ENCODE measurements around the gene CNKSR3.

DNA sequence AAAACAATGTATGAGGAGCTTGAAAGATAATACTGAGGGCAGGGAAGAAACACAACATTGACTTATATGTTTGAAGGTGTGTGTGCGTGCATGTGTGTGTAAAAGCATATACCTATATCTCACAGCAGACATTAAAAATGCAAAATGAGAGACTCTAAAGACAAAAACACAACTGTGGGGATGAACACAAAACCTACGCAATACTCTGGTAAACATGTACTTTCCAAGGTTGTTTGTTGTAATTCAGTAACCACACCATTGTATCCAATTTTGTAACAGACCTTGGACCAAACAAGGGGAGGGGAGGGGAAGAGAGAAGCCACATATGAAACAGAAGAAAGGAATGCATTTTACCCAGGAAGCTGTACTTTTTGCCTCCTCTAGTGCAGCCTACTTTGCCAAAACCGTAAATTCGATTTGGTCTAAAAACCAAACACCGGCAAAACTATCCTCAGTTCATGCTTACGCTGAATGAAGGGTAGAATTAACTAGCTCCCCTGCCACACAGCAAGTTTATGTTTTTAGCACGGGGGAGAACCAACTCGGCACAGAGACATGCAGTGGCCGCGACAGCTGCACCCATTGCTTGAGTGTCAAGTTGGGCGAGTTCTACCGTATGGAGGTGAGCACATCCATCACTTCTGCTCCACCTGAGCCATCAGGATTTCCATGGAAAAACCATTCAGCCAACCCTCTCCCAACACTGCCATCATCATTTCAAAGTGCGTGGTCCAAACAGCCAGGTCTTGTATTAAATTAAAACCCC, 50.0 kb downstream of the CNKSR3 start:
- TF ChIP-seq, protein P1, sequence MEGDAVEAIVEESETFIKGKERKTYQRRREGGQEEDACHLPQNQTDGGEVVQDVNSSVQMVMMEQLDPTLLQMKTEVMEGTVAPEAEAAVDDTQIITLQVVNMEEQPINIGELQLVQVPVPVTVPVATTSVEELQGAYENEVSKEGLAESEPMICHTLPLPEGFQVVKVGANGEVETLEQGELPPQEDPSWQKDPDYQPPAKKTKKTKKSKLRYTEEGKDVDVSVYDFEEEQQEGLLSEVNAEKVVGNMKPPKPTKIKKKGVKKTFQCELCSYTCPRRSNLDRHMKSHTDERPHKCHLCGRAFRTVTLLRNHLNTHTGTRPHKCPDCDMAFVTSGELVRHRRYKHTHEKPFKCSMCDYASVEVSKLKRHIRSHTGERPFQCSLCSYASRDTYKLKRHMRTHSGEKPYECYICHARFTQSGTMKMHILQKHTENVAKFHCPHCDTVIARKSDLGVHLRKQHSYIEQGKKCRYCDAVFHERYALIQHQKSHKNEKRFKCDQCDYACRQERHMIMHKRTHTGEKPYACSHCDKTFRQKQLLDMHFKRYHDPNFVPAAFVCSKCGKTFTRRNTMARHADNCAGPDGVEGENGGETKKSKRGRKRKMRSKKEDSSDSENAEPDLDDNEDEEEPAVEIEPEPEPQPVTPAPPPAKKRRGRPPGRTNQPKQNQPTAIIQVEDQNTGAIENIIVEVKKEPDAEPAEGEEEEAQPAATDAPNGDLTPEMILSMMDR (IDR thresholded peaks at IDR 0.05; ENCODE audit: insufficient read depth, low read length): no peak
- TF ChIP-seq, protein P2, sequence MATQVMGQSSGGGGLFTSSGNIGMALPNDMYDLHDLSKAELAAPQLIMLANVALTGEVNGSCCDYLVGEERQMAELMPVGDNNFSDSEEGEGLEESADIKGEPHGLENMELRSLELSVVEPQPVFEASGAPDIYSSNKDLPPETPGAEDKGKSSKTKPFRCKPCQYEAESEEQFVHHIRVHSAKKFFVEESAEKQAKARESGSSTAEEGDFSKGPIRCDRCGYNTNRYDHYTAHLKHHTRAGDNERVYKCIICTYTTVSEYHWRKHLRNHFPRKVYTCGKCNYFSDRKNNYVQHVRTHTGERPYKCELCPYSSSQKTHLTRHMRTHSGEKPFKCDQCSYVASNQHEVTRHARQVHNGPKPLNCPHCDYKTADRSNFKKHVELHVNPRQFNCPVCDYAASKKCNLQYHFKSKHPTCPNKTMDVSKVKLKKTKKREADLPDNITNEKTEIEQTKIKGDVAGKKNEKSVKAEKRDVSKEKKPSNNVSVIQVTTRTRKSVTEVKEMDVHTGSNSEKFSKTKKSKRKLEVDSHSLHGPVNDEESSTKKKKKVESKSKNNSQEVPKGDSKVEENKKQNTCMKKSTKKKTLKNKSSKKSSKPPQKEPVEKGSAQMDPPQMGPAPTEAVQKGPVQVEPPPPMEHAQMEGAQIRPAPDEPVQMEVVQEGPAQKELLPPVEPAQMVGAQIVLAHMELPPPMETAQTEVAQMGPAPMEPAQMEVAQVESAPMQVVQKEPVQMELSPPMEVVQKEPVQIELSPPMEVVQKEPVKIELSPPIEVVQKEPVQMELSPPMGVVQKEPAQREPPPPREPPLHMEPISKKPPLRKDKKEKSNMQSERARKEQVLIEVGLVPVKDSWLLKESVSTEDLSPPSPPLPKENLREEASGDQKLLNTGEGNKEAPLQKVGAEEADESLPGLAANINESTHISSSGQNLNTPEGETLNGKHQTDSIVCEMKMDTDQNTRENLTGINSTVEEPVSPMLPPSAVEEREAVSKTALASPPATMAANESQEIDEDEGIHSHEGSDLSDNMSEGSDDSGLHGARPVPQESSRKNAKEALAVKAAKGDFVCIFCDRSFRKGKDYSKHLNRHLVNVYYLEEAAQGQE (IDR thresholded peaks at IDR 0.05; ENCODE audit: insufficient replicate concordance, low read depth): no peak
- TF ChIP-seq POLR2AphosphoS5 (IDR thresholded peaks at IDR 0.05; ENCODE audit: low read depth): no peak

Data from HL-60 (cell line).